Measurements from ENCODE around the gene NXT1.

Gene NXT1

DNA sequence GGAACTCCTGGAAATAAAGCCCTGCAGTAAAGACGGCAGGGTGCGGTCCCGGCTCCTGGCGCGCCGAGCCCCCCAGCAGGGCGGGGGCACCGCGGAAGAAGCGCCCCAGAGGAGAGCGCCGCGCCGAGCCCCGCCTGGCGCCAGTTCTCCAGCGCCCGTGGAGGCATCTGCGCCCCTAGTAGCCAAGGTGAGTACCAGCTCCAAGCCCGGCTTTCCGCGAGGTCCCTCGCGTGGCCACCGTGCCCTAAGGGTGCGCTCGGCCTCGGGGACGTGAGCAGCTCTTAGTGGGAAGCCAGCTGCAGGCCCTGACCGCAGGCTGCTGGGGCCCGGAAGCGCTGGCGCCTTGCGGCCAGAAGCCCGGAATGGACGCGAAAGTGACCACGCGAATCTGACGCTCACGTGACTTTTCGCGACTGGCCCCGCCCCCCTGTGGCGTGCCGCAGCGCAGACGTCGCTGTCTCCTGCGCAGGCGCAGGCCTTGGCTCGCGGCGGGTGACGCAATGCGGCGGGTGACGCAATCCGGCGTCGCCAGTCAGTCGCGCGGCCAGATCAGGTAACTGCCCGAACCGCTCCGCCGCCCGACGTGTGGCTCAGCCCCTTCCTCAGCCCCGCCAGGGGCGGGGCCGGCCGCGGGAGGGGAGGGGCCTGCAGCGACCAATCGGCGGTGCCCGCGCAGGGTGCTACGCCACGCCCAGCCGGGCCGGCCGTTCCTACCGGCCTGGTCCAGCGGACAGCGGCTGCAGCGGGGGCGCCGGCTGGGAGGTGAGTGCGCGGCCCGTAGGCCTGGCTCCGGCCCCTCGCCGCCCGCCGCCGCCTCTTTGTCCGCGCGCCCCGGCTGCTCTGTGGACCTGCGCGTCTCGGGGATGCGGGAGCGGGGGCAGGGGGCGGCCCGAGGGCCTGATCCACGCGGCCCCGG lies 11.1 kb downstream of the NXT1 start, which contains the start of gene GZF1:
GZF1 (plus strand) TSS at position 707 of the 916 bp plus-strand sequence. CDS start 2,202 bp downstream, outside the sequence.
- peak; percentile 79 for DNase-seq

DNA sequence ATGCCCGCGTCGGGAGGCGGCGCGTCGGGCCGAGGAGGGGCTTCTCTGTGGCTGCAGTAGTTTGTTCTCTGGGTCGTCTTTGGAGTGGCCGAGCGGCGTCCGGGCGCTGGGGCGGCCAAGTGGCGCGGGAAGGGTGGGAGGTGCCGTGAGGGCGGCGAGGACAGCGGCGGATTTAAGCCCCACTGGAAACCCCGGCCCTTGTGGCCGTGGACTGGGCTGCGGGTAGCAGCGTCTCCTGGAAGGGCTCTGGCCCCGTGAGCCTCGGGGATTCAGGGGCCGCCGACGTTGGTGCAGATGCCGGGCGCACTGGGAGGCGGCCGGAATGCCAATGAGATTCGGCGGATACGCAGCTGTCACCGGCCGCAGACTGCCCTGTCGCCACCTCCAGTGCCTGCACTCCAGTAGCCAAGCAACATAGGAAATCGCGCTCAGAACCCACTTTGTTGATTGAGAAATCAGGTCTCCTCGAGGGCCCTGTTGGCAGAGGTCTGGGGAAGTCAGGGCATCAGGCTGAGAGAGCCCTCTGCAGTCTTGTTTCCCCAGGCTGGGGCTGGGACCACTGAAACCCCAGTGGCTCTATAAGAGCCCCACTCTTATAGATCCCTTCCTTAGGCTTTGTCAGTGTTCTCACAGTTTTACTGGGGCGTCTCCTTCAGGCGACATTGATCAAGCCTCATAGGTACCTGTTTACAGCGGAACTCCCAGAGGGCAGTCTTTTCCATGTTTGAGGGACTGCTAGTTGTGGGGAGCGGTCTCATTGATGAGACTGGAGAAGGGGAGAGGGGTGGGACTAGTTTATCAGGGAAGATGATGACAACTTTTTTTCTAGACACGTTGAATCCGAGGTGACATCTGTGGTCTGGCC lies 12.0 kb downstream of the NXT1 start:
- no peak for DNase-seq

DNA sequence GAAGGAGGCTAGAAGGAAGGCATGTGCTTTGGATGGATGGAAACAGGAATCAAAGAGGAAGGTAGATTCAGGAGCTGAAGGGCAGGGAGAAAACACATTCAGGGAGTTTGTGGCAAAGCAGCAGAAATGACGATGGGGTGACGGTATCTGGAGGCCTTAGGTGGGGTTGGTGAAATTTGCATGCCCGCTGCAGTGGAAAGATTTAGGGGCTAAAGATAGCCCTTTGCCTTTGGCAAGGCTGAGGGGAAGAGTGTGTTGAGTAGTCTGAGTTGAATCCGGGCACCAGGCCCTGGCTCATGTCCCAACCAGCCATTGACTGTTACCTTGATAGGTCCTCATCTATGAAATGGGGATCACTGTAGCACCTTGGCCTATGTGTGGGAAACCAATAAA lies 12.7 kb downstream of the NXT1 start:
- no peak for DNase-seq

DNA sequence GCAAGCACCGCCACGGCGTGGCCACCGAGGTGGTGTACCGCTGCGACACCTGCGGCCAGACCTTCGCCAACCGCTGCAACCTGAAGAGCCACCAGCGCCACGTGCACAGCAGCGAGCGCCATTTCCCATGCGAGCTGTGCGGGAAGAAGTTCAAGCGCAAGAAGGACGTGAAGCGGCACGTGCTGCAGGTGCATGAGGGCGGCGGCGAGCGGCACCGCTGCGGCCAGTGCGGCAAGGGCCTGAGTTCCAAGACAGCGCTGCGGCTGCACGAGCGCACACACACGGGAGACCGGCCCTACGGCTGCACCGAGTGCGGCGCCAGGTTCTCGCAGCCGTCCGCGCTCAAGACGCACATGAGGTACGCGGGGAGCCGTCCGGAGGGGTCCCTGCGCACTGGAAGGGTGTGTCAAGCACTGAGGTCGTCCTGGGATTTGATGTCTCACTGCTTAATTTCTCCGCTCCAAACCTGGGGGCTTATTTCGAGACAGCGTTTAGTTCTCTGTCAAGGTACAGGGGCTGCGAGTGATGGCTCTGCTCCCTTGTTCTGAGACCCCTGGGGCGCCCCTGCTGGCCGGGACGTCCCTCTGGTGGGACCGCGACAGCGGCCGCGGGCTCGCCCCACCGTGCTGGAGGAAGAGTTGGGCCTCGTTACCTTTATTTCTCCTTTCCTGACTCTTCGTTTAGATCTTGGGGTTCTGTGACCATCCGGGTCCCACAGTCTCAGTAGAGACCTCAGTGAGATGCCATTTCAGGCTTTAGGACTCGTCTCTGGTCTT lies 15.0 kb downstream of the NXT1 start:
- no peak for DNase-seq

DNA sequence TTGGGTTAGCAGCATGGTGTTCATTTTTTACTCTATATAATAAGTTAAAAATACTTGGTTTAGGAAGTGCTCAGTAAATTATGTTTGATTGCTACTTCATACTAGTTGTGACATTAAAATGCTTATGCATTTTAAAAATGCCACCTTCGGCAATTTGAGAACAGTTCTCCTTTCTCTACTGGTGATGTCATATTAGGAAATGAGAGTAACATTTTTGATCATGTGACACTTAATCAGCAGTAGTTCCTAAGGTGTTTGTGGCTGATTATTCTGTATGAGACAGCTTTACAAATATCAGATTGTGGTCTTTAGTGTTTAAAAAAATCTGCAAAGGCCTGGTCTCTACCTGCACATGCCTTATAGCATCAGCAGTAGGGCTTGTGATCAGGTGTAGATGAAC lies 15.8 kb downstream of the NXT1 start:
- DNase-seq, result no peak

DNA sequence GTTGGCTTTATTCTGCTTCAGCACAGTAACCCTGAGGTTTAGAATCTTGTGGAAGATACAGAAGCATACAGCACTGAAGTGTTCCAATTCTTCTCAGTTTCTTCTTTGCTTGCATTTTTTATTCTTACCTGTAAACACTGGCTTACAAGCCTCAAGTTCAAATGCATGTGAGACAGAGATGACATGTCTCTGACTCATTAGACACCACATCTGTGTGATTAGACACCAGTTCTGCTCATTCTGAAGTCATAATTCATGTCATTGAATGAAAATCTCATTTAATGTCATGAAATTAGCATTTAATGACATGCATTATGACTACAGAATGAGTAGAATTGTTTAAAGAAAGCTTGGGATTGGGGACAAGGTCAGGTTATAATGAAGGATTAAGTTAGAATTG lies 17.2 kb downstream of the NXT1 start:
- DNase-seq, result no peak

DNA sequence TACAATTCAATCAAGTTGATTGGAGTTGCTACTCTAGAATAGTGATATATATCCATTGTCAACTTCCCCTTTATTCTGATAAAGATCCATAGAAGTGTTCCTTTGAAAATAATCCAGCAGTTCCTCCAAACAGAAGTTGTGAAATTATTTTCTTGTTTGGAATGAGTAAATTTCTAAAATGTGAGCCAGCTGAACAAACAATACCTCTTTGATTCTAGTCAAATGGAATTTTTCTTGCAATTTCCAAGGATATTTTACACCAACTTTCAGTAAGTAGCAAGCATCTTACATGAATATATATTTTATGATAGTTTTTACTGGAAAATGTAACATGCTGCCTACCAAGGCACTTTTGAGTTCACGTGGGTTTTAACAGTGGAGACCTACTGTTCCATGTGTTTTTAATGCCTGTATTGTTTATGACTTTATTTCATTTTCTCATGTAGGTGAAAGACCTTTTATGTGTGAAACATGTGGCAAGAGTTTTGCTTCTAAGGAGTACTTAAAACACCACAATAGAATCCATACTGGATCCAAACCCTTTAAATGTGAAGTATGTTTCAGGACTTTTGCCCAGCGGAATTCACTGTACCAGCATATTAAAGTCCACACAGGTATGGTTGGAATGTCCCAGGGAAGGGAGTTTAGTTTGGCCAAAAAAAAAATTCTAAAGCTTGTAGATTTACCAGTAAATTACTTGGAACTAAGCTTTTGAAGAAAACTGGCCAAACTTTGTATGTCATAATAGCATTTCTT lies 17.9 kb downstream of the NXT1 start:
- DNase-seq, result no peak

DNA sequence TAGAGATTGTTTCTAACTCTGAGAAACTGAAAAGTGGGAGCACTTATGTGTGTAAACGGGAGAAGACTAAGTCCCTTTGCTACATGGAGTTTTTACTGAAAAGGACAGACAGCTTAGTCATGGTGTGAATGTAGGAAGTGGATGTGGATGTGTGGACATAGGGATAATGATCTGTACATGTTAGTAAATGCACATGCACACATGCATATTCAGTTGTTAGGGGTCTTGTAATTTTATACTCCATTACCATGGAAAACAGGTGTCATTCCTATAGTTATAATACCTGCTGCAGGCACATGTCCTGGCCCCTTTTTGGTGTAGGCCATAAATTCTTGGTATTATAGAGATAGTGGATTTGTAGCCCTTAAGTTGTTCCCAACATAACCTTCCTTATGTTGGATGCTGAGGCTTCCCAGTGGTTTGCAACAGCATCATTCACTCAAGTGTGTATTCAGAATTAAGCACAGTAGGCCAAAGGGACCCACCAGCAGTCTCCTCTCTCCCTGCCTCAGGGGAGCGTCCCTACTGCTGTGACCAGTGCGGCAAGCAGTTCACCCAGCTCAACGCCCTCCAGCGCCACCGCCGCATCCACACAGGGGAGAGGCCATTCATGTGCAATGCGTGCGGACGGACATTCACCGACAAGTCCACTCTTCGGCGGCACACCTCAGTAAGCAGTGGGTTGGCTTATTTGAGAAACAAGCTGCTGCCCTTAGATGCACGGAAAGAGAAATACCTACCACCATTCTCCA lies 18.7 kb downstream of the NXT1 start:
- DNase-seq, result no peak

DNA sequence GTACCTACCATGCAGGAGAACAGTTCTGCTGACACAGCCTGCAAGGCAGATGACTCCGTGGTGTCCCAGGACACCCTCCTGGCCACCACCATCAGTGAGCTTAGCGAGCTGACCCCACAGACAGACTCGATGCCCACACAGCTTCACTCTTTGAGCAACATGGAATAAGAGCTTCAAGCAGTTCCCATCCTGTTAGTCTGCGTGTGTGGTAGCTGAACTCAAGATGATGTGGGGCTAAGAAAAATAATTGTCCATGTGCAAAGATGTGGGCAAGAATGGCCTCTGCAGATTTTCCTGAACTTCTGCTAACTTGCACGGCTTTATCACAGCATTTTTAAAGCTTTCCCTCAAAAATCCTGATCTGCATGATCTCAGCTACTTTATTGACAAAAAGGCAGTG lies 19.7 kb downstream of the NXT1 start:
- no peak for DNase-seq

DNA sequence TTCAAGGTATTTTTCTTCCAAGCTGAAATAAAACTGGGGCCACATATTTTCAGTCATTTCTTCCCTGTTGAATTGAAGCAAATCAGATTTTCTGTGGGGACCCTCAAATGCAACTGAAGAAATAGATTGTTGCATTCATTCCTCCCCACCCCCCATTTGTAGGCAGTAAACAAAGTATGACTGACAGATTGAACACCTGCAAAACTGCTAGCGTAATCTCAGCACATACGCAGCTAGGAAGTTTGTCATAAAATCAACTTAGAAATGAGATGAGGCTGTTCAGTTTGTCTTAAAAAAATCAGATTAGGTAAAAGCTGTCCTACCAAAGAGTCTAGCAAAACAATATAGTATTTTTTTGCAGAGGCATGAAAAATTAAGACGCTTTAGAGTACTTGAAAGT lies 20.3 kb downstream of the NXT1 start:
- no peak for DNase-seq

DNA sequence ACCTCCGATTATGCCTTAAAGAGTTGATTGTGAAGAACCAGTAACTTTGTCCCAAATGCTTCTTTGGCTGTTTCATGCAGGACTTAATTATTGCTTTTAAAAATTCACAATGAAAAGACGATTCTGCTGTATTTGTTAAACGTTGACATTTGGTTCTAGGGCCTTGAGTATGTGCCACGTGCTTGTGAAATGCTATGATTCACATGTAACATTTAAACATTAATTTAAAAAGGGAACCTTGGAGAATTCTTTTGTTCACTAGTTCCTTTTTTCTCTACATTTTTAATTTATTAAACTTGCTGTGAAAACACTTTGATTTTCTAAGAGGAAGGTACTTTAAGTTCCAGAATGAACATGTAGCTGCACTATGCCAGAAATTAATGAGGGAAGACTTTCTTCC lies 20.9 kb downstream of the NXT1 start:
- no peak for DNase-seq

DNA sequence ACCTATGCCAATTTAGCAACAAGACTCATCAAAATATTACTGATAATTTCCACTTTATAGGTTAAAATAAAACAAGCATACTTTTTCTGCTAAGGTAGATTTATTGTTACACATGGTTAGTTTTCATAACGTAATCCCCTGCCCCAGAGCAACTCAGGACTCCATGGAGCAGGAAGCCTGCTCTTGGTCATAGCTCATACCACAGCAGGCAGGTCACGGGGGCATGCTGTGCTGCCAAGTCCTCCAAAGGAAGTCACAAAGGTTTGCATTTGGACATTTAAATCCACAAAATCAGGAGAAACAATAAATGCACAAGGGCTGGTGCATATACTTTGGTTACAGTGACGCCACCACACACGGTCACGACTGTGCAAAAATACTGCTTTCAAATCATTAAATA lies 23.9 kb downstream of the NXT1 start:
- DNase-seq, result no peak

DNA sequence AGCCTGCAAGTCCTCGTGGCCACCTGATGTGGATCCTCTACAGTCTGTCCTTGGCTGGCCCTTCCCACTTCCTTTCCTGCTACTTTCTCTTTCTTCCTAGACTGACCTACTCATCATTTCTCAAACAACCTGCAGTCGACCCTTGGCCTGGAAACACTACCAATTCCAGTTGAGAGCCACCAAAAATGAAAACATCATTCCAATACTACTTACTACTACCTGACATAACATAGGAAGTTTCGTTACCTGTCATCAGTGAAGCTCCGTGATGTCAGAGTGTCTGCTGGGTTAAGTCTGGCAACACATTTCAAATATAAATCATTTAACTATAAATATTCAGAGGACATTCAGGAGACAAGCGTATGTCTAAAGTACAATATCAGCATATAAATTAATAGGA lies 25.2 kb downstream of the NXT1 start:
- no peak for DNase-seq

DNA sequence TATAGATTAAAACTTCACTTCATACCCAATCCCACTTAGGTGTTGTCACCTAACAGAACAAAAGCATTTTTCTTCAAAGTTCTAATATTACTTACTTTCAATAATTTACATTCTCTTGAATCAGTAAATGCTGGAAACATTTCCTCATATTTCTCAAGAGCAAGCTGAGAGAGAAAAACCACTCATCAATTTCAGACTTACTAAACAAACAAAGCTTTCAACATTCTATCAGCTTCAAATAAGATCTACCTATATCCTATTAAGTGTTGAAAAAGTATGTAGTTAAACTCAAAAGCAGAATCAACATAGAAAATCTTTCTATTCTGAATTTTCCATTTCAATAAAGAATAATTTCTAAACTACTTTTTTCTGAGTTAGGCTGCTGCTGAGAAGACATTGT lies 29.2 kb downstream of the NXT1 start:
- DNase-seq, result no peak

DNA sequence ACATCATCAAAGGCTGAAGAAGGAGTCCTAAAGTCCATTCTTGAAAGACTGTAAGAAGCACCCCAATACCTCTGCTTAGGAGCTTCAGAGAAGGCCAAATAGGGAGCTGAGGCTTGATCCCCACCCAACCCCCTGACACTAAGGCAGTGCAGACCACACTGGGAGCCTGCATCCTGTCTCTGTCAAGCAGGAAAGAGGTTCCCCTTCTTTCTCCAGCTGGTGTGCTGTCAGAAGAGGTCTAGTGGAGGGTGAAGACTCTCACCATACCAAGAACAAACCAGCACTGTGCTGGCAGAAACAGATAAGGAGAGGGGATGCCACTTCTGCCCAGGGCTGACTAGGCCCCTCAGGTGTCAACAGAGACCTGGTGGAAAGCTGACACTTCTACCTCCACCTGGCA lies 31.3 kb downstream of the NXT1 start:
- DNase-seq, result no peak

DNA sequence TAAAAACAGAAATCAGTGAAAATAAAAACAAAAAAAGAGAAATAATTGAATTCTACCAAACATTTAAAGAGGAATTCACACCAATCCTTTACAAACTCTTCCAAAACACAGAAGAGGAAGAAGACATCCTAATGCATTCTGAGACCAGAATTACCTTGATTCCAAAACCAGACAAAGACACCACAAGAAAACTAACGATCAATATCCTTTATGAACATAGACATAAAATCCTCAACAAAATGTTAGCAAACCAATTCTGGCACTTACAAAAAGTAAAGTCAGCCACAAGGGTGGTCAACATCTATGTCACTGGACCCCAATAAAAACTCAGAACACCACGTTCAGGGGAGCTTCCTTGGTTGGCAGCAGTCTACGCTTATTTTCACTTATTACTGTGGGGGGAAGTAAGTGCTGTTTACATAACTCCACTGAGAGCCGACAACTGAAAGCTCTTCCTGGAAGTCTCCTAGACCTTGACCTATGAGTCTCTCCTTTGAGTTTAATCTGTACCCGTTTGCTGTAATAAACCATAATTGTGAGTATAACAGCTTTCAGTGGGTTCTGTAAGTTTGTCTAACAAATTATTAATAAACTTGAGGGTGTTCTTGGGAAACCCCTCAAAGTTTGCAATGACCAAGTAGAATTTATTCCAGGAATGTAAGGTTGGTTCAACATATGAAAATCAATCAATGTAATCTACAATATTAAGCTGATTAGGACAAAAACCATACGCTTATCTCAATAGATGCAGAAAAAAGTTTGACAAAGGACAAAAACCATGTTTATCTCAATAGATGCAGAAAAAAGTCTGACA lies 35.9 kb downstream of the NXT1 start:
- no peak for DNase-seq

DNA sequence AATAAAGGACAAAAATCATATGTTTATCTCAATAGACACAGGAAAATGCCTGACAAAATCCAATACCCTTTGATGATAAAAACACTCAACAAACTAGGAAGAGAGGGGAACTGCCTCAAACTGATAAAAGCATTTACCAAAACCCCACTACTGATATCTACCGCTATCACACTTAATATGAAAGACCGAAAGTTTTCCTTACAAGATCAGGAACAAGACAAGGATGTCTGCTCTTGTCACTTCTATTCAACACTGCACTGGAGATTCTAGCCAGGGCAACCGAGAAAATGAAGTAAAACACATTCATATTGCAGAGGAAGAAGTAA lies 36.5 kb downstream of the NXT1 start:
- DNase-seq, result no peak

DNA sequence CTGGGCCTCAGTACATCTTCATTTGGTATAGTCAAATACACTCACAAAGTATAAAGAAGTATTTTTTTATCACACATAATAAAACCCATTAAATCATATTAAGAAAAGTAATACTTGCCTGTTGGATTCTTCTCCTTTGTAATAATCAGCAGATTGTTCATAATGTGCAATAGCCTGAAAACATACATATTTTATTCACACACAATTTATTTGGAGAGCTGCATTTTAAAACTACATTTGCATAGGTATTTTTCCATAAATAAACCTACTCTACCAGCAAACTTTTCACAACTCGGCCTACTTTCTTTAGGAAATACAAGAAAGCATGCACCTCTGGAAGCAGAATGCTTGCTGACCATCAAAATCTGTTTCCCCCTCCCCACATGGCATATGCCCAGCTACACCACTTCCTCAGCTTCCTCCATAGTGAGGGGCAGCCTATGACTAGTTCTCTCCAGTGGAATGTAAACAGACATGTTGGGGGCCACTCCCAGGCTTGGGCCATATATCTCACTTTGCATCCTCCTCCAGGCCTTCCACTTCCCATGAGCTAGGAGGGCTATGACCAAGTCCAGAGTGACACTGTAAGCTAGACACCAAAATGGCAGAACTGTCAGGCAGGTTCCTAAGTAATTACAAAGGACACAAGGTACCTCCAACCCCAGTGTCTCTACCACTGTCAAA lies 39.6 kb downstream of the NXT1 start:
- no peak for DNase-seq

DNA sequence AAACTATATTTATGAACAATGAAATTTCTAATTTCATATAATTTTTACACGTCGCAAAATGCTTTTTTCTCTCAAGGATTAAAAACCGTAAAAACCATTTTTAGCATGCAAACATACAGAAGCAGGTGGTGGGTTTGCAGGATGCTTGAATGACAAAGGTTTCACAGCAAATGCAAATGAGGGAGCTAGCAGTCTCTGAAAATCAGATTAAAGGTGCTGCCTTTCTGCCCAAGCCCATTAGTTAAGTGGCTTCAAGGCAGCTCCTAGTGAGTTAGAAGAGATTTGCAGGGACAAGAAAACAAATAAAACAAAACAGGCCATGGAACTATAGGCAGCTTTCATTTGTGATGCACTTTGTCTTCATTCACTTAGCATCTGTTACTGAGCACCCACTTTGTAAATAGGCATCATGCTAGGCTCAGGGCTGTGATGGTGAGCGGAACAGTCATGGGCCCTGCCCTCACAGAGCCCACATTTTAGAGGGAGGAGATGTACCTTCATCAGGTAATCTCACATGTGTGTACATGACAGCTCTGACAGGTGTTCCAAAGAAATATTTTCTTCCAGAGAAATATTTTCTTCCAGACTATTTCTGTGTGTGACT lies 41.2 kb downstream of the NXT1 start:
- DNase-seq, result no peak

Data from NCI-H1694 treated with DMSO at 0.1 percent for 48 hours (cell line).